ENCODE measurements around the gene KDM4D.
"Not testable (repeated sequence)": the region's sequence is repeated elsewhere in the genome, so short reads cannot be mapped to it uniquely, and the experiment has no call there.

The KDM4D gene

GRCh38 chr11:94958121-94958696 is 15.3 kb upstream of the KDM4D start:
- DNase-seq (ENCODE audit: low read depth): no peak

- DNase-seq (ENCODE audit: low read depth): no peak
Measured at GRCh38 chr11:94959179-94959578, 14.3 kb upstream of the KDM4D start.

DNA sequence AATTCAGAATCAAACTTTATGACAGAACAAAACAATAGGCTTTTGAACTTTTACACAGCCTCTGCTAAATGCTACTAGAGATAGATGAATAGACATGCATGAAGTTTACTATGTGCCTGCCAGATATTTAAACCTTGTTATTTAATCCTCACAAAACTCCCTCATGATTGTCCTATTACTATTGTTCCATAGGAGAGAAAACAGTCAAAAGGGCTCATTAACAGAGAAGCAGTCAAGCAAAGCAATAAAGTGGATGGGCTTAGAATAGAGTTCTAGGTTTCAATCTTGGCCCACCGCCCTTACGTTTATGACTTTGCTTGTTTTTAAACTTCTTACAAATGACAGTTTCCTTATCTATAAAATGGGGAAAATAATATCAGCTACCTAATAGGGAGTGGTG is 13.0 kb upstream of the KDM4D start:
- DNase-seq (ENCODE audit: low read depth): no peak

DNA sequence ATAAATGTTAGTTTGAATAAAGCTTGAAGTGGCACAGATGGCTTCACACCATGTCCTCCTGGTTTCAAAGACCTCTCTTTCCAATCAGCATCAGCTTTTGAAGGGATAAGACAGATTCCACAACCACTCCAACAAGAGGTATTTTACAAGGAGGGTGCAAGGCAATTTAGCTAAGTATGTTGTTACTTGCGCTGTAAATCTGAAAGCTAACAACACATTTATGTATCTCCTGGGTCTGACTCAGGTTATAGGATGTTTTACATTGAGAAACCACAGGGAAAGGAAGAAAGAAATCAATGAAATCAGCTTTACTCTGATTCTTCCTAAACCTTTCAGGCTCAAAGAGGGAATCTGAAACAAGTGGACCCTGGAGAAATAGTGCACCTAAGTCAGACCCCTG is 12.3 kb upstream of the KDM4D start:
- DNase-seq (ENCODE audit: low read depth): no peak

- no peak for DNase-seq (ENCODE audit: low read depth)
Measured at GRCh38 chr11:94964934-94965333, 8.6 kb upstream of the KDM4D start.

GRCh38 chr11:94968334-94968958 is 5.1 kb upstream of the KDM4D start:
- no peak for DNase-seq (ENCODE audit: low read depth)

- no peak for DNase-seq (ENCODE audit: low read depth)
Measured at GRCh38 chr11:94972700-94973098, 810 bp upstream of the KDM4D start.

DNA sequence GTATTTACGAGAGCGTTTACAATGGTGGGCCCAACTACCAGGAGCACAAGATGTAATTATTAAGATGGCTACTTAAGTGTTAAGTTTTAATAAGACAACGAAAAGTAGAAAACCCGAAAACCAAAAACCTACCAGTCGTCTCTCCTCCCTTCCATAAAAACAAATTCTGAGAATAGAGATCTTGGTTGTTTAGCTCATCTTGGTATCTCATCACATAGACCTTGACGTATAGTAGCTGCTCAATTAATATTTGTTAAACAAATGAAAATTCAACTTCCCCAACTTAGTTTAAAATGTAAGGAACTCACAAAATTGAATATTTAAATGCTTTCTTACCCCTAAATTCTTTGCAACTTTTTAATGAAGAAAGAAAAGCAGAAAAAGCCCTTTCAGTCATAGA is 669 bp downstream of the KDM4D start:
- DNase-seq (ENCODE audit: low read depth): no peak

GRCh38 chr11:94975599-94975998 is 2.1 kb downstream of the KDM4D start:
- no peak for DNase-seq (ENCODE audit: low read depth)

GRCh38 chr11:94987378-94987777 is 13.9 kb downstream of the KDM4D start:
- no peak for DNase-seq (ENCODE audit: low read depth)

DNA sequence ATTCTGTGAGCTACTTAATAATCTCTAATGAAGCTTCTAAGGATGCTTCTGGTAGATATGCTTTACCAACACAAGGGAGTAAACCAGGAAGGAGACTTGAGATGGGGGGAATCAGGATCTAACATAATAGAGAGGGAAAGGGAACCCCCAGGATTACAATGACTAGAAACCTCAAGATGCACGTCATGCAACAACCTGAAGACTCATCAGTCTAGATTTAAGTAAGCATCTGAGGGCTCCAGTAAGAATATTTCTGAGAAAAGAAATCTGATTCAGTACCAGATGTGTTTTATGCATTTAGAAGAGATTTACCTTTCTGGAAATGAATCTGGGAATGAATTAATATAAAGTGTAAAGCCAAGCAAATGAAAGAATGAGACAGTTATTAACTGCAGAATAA is 15.2 kb downstream of the KDM4D start:
- DNase-seq (ENCODE audit: low read depth): no peak

DNA sequence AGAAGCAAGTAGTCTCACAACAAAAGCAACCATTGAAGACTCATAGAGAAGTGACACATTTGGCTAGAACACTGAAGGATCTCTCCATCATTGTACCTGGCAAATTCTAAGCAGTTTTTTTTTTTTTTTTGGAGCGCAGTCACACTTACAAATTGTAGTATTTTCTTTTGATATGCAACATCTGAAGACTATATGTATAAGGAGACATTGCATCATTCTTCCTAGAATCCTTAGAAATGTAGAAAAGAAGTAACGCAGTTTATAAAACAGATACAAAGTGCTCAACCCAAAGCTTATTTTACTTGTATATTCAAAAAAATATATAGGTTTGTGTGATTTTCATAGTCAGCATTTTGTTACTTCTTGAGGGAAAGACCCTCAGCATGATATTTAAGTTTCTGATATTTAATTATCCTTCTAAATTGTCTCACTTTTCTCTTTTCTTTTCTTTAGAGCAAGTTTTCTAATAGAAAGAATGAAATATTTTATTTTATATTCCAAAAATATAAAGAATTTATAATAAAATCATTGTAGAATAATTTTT is 20.0 kb downstream of the KDM4D start:
- DNase-seq (ENCODE audit: low read depth): no peak

- no peak for DNase-seq (ENCODE audit: low read depth)
Measured at GRCh38 chr11:94997437-94997836, 23.9 kb downstream of the KDM4D start.

DNA sequence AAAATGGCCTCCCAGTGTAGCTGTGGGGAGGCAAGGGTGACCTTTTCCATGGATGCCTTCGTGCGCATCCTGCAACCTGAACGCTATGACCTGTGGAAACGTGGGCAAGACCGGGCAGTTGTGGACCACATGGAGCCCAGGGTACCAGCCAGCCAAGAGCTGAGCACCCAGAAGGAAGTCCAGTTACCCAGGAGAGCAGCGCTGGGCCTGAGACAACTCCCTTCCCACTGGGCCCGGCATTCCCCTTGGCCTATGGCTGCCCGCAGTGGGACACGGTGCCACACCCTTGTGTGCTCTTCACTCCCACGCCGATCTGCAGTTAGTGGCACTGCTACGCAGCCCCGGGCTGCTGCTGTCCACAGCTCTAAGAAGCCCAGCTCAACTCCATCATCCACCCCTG is 24.8 kb downstream of the KDM4D start:
- DNase-seq (ENCODE audit: low read depth): no peak

- DNase-seq (ENCODE audit: low read depth): no peak
Measured at GRCh38 chr11:95003716-95004115, 30.2 kb downstream of the KDM4D start.

GRCh38 chr11:95005642-95006041 is 32.1 kb downstream of the KDM4D start:
- DNase-seq (ENCODE audit: low read depth): no peak

- no peak for DNase-seq (ENCODE audit: low read depth)
Measured at GRCh38 chr11:95011376-95011775, 37.9 kb downstream of the KDM4D start.

DNA sequence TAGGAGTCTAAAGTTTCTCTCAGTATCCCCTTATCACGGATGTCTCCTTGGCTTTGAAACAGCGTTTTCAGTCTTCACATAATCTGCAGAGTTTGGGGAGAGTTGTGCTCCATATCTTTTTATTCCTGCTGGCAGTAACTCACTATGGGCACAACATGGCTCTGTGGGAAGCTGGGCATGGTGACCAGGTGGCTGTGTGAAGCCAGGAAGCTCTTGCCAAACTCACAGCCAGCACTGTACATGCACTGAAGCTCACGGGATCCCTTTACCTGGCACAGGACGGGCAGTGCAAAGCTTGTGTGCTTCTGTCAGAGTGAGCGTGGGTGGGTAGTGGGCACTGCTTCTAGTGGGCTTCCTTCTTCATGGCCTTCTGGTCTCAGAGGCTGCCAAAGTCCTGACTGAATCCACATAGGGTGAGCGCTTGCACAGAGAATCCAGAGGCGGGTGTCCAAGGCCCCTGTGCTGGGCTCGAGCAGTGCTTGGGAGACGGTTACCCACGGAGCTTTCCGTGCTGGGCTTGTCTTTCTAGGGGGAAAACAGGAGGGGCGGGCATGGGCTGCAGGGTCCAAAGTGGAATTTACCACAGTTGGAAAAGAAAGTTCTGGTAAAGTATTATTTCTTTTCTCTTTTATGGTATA is 40.8 kb downstream of the KDM4D start:
- no peak for DNase-seq (ENCODE audit: low read depth)

DNA sequence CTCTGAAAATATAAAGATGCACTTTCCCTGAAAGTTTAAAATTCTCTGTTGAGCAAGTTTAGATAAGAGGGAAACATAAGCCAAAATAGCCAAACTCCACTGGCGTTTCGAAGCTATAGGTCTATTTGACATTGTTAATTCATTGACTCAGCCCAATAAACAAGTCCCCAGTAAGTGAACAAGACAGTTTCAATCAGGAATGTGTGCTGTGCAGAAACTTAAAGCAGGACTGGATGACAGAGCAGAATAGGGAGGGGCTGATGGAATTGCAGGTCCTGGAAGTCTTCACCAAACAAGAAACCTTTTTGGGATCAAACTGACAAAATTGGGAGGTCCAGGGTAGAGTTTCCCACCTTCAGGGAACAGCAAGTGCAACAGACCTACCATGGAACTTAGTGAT is 42.6 kb downstream of the KDM4D start:
- DNase-seq (ENCODE audit: low read depth): no peak

DNA sequence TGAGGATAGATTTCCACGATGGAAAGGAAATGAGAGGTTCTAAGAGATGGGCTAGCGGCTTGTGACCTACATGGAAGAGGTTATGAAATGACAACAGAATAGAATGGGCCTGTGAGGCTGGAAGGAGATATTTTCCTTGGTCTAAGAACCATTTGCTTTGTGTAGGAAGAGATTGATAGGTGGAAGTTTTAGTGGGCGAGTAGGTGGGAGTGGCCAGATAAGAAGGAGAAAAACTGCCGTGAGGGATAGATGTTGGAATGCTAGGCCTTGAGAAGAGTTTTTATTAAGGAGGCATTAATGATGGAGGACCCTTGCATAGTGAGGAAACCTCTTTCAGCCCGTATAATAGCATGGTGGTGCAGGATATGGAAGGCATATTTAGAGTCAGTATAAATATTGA is 48.0 kb downstream of the KDM4D start:
- DNase-seq (ENCODE audit: low read depth): not testable (repeated sequence)

- no peak for DNase-seq (ENCODE audit: low read depth)
Measured at GRCh38 chr11:95024958-95025357, 51.4 kb downstream of the KDM4D start, which contains the start of gene KDM4E. TSS of gene KDM4E (plus strand) at chr11:95025258. CDS start at chr11:95025558, 300 bp downstream.

DNA sequence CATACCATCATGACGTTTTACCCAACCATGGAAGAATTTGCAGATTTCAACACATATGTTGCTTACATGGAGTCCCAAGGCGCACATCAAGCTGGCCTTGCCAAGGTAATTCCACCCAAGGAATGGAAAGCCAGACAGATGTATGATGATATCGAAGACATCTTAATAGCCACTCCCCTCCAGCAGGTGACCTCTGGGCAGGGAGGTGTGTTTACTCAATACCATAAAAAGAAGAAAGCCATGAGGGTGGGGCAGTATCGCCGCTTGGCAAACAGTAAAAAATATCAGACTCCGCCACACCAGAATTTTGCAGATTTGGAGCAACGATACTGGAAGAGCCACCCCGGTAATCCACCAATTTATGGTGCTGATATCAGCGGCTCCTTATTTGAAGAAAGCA is 52.1 kb downstream of the KDM4D start:
- not testable (repeated sequence) for DNase-seq (ENCODE audit: low read depth)

- no peak for DNase-seq (ENCODE audit: low read depth)
Measured at GRCh38 chr11:95028357-95028756, 54.8 kb downstream of the KDM4D start.
